Hematopoietic multipotent progenitor cell treated with erythropoietin and hydrocortisone succinate and interleukin-3 and kit ligand, for 6 days (in vitro differentiated cells): ENCODE data around the gene L2HGDH.

ENCODE experiments used
- DNase-seq: peaks from one replicate; pipeline ENCODE4 v3.0.0-alpha.2; 2015

The L2HGDH gene

DNA sequence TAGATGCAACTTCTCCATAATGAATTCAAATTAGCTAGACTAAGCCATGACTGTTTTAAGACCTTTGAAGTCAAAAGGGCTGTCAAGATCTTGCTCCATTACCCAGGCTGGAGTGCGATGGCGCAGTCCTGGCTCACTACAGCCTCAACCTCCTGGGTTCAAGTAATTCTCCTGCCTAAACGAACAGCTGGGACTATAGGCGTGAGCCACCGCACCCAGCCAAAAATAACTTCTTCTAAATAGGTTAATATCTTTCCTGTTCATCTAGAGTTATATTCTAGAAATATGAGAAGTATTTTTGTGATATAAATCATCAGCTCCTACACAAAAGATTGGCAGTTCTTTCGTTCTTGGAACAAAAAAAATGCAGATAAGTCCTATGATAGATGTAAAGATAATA is 41.1 kb downstream of the L2HGDH start:
- DNase-seq = peak; percentile 13

- no peak for DNase-seq
Observed at GRCh38 chr14:50265029-50265428, 47.0 kb downstream of the L2HGDH start.

DNA sequence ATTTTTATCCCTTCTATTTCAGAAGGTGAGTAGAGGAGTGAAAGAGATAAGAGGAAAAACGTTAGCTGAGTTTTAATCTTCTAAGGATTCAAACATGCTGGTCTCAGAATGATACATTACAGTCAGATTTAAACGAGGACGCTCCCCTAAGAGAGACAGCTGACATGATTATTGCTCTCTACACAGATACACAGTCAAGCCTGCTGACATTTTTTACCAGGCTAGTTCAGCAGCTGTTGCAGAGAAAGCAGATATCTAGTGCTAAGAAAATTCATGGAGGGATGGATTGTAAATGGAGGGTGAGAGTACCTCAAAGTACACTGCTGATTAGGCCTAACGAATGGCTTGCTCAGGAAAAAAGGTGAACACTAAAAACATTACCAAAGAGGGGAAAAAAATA is 48.7 kb downstream of the L2HGDH start:
- no peak for DNase-seq

- no peak for DNase-seq
Observed at GRCh38 chr14:50262865-50263264, 49.2 kb downstream of the L2HGDH start.

DNA sequence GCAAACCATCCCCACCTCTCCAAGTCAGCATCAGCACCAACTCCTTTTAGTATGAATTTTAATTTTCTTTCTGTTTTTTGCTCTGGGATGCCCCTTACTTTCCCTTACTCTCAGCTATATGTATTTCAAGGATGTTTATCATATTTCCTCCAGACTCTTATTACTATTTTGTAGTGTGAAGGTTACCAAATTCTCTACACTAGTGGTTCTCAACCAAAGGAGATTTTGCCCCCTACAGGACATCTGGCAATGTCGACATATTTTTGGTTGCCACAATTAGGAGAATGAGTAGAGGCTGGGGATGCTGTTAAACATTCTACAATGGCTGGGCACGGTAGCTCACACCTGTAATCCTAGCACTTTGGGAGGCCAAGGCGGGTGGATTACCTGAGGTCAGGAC is 51.5 kb downstream of the L2HGDH start:
- DNase-seq = peak; percentile 87

GRCh38 chr14:50260072-50260471 is 52.0 kb downstream of the L2HGDH start:
- DNase-seq = no peak

DNA sequence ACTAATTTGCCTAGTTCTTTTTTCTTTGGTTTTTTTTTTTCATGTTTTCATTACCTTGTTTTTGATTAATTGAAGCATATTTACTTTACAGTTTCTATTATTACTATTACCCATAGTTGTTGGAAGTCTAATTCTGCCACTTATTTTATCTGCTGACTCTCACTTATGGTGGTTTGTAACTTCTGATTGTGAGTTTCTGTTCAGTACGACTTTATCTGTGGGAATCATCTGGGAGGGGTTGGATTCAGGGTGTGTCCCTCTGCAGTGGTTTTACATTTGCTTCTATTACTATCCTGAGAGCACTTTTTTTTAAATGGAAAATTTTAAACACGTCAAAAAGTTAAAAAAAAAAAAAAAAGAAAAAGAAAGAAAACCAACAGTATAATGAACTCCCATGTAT is 54.3 kb downstream of the L2HGDH start:
- peak; percentile 91 for DNase-seq

GRCh38 chr14:50254248-50254647 is 57.8 kb downstream of the L2HGDH start:
- no peak for DNase-seq

DNA sequence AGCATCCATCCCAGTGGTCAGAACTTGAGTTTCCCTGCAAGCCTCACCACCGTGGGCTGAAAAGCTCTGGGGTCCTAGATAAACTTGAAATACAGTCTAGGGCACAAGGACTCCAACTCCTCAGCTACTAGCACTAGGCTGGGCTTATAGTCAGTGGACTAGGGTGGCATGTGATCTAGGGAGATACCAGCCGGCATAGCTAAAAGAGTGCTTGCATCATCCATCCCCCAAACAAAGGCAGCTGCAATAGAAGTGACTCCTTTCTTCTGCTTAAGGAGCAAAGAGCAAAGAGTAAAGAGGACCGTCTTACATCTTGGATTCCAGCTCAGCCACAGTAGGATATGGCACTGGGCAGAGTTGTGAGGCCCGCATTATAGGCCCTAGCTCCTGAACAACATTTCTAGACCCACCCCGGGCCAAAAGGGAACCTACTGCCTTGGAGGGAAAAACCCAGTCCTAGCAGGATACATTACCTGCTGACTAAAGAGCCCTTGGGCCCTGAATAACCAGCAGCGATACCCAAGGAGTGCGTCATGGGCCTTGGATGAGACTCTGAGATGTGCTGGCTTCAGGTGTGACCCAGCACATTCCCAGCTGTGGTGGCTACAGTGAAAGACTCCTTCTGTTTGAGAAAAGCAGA is 62.8 kb downstream of the L2HGDH start:
- peak; percentile 84 for DNase-seq

GRCh38 chr14:50247245-50247644 is 64.8 kb downstream of the L2HGDH start:
- DNase-seq = no peak

DNA sequence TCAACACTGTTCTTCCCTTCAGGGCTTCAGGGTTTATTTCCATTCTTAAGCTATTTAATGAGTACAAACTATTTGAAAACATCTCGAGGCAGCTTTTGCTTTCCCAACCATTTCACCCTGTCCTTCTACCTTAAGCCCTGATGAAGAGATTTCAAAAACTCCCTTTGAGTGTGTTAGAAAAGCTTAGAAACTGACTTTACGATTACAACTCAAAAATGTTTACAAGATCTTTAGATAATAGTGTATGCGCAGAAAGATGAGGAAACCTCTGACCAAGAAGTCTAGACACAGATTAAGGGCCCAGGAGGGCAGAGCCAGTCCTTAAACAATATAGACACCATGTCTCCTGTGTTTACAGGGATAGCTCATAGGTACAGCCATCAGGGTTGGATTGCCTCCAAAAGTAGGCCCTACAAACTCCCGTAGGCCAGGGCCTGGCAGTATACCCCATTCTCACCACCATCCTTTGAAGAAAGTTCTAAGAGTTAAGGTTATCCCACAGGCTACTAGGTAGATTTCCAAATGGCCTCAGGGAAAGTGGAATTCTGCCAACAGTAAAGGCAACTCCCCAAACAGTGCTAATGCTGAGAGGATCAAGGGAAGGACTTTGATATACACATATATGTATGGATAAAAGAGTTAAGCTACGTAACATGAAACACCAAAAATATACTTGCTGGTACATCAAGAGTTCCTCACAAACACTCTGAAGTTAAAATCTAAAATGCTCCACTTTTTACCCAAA is 69.3 kb downstream of the L2HGDH start:
- peak; percentile 20 for DNase-seq

DNA sequence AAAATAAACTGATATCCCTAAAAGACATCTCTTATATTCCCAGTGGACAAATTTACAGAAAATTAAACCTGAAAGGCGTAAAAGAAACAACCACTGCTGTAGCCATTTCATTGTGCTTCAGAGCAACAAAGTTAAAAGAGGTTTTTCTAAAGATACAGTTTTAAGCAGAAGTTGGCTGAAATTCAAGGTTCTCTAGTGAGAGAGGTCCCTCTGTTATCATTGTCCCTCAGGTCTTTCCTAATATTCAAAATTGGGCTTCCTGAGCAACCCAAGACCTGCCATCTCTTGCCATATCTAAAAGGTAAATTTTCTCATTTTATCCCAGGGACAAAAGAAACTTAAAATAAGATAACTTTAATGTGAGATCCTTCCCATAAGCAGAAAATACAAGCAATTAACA is 69.9 kb downstream of the L2HGDH start:
- peak; percentile 70 for DNase-seq

- DNase-seq = peak; percentile 65
Observed at GRCh38 chr14:50237427-50237826, 74.6 kb downstream of the L2HGDH start.

- DNase-seq = no peak
Observed at GRCh38 chr14:50233951-50234250, 78.1 kb downstream of the L2HGDH start.

DNA sequence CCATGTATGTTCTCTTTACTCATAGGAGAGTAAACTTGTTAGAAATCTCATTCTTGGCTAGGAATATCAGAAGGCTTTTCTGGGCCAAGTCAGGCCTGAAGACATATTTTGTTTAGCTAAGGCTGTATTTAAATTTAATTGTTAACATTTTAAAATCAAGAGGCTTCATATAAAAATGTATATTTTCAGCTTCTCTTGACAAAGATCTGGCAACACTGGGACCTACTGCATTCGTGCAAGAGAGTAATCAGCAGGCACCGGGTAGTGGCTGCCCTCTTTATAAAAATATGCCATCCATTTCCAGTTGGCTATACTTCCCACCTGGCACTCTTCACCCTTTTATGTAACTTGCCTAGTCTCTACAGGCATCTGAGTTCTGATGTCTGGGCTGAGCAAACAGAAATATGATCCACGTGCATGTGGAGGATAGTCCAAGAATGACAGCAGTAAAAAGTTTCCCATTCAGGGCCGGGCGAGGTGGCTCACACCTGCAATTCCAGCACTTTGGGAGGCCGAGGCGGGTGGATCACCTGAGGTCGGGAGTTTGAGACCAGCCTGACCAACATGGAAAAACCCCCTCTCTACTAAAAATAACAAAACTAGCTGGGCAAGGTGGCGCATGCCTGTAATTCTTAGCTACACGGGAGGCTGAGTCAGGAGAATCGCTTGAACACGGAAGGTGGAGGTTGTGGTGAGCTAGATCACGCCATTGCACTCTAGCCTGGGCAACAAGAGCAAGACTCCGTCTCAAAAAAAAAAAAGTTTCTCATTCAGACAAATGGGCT is 78.7 kb downstream of the L2HGDH start:
- DNase-seq = no peak

DNA sequence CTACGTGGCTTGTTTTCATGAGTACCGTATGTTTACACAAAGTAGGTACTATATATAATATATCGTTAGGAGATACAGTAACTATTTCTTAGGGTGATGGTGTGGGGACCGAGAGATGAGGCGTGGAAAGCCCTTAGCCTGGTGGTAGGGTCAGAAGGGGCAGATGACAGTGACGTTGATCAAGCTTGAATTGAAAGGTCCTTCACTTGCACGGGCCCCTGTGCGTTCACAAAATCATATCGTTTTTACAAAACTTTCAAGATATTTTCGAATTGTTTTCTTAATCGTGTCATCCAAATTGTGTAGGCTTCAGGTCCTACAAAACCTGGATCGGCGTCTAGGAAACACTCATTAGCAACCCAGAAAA is 79.8 kb downstream of the L2HGDH start:
- DNase-seq = no peak

- peak; percentile 91 for DNase-seq
Observed at GRCh38 chr14:50231475-50232275, 80.4 kb downstream of the L2HGDH start, which contains the start of gene SOS2. Gene SOS2, minus strand, starts transcription at chr14:50231578. Its CDS starts 295 bp downstream, at chr14:50231283.

- DNase-seq = peak; percentile 70
Observed at GRCh38 chr14:50230701-50231474, 81.1 kb downstream of the L2HGDH start.

DNA sequence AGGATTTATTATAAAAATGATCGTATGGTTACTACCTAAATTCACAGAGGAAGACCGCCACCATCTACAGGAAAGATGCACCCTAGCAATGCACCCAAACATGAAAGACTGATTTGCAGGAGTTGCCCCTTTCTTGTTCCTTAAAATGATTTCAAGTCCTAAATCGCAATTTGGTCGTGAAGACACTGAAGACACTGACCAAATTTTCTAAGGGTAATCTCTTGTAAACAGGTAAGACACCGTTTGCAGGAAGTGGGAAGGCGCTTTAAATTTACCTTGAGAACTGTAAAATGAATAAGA is 81.7 kb downstream of the L2HGDH start:
- peak; percentile 36 for DNase-seq

DNA sequence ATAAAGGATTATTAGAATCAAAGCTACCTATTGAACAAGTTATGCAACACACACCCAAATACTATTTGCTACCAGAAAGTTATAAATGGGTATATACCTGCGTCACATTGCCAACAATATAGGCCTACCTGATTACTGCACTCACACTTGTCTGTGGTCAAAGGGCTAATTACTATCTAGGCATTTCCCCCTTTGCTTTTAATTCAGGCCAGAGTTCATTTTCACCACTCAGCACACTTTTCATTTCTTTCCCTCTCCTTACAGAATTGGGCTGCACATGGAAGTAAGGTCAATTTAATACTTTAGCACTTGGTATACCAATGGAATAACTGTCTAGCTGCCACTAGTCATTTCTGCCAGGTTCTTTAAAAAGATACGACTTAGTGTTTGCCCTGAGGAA is 82.3 kb downstream of the L2HGDH start:
- DNase-seq = no peak

- no peak for DNase-seq
Observed at GRCh38 chr14:50228313-50228712, 83.7 kb downstream of the L2HGDH start.

GRCh38 chr14:50225974-50226297 is 86.1 kb downstream of the L2HGDH start:
- DNase-seq = peak; percentile 59
